HG03097 (cell line): ENCODE results near the gene TUBB6.

Experiments used
- ATAC-seq: cut with Tn5 transposase; IDR thresholded peaks from one replicate; pipeline ENCODE4 v1.9.1; 2021; ENCODE audit not compliant: unreplicated experiment, low FRiP score

TUBB6 gene

GRCh38 chr18:12313530-12314245 is 5.6 kb downstream of the TUBB6 start:
- no peak for ATAC-seq

DNA sequence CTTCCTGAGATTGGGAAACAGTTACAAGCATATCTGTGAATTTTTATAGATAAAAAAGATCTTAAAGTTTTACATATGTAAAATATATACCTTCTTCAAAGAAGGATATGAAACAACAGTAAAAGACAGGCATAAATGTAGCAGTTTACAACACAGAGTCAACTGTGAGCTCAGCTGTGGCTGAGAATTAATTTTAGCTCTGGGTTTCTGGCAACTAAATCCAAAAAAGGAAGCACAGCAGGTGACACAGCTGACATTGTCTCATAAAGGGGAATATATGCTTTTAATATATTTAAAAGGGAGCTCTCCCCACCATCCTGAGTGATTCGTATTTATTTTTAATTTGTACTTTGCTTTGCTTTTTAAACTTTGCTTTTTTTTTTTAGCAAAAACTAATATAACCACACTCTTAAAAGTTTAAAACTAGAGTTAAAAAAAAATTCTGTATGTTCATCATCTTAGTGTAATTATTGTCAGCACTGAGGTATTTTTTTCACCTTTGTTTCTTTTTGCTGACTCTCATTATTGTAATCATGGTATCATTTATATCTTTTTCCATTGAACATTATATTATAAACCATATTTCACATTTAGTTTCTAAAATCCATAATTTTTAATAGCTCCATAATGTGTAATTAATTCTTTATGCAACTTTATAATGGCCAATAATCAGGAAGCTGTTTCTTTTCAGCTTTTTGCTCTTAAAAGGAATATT is 6.7 kb downstream of the TUBB6 start:
- ATAC-seq, result no peak

DNA sequence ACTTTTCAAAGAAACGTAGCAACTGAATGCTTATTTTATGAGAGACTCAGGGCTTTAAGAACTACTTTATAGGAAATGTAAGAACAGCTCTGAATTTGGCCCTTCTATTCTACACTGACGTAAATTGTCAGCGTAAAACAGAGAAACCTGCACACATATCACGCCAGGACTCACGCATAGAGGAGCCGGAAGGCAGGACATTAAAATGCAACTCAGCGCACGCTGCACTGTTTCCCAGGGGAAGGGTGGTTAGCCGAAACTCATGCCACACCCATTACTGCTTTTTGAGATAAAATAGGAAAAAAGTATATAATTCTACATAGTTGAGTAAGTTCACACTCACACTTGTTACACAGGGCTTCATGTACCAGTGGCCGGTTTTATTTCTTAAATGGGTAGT is 7.4 kb downstream of the TUBB6 start:
- ATAC-seq, result no peak

DNA sequence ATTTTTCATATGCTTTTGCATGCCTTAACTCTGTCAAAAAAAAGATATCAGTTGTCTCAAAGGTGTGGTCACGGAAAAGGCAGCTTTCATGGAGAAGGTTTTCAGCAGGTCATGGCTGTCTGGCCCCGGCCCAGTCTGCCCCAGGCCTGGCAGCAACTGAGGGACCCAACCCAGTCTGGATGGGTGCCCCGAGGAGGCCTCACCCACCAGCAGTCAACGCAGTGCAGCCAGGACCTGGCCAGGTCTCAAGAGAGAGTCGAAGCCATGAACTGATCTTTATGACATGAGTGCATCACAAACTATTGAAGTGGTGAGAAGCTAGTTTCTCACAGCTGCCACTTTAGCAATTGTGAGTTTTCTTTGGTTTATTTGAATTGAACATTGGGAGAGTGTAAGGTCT is 7.9 kb downstream of the TUBB6 start:
- ATAC-seq, result no peak

DNA sequence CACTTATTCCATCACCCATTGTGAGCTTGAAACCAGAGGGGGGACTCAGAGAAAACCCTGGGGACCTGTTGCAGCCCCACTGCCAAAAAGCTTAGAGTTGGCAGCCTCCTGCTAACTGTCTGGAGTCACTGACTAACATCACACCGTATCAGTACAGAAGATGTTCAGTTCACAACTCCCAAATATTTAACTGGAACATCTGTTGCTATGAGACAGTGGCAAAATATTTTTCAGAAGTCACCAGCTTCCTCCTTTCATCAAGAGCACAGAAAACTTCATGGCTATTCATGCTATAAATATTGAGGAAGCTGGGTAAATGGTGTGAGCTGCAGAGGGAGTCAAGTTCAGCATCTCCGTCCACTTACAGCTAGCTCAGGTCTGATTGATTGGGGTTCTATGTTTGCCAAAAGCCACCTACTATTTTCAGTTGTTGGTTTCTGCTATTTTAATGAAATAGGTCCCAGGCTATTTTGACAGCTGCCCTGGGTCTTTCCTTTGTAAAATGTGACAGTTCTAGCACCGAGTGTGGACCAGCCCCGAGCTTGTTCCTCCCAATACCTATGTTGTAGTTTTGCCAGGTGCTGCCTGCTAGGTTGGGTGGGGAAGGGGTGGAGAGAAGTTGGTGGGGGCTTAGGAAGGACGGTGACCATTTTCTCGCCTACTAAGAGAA is 9.8 kb downstream of the TUBB6 start:
- ATAC-seq, result no peak

DNA sequence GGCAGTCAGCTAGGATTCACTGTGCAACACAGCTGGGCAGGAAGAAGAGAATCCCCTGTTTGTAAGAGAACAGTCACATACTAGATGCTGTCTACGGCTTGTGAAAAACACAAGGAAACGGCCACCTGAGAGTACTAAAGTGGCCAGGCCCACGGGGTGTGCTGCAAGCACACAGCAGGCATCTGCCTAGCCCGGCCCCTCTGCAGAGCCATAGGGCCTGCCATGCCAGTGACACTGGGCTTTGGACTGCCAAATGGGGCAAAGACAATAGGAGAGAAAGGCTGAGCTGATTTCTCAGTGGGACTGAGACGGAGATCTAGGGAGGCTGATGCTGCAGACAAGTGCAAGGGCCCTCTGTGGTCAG is 10.3 kb downstream of the TUBB6 start:
- ATAC-seq, result no peak

GRCh38 chr18:12318857-12319256 is 10.8 kb downstream of the TUBB6 start:
- ATAC-seq, result no peak

DNA sequence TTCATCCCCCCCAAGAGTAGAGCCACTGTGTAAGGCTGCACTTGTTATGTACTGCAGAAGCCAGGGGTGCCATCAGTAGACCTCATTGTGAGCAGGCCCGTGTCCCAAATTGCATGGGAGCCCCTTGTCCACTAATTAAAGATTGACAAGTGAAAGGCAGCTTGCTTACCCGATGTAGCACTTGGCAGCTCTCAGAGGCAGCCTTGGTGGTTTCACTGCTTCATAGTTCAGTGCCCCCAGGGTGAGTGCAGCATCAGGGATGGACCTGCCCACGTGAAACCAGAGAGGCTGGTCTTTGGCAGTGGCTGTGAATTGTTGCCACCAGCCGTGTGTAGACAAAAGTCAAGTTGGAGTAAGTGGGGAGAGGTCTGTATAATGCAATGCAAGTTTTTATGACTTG is 13.3 kb downstream of the TUBB6 start:
- ATAC-seq, result peak; percentile 79

DNA sequence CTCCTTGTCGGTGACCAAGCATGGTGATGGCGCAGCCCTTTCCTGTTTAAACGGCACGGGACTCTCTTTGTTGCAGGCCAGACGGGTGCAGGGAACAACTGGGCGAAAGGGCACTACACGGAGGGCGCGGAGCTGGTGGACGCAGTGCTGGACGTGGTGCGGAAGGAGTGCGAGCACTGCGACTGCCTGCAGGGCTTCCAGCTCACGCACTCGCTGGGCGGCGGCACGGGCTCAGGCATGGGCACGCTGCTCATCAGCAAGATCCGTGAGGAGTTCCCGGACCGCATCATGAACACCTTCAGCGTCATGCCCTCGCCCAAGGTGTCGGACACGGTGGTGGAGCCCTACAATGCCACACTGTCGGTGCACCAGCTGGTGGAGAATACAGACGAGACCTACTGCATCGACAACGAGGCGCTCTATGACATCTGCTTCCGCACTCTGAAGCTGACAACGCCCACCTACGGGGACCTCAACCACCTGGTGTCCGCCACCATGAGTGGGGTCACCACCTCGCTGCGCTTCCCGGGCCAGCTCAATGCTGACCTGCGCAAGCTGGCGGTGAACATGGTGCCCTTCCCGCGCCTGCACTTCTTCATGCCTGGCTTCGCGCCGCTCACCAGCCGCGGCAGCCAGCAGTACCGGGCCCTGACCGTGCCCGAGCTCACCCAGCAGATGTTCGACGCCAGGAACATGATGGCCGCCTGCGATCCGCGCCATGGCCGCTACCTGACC is 17.1 kb downstream of the TUBB6 start:
- no peak for ATAC-seq

- ATAC-seq, result no peak
Observed at GRCh38 chr18:12325726-12326245, 17.7 kb downstream of the TUBB6 start.

GRCh38 chr18:12326711-12327460 is 18.8 kb downstream of the TUBB6 start:
- ATAC-seq, result no peak

GRCh38 chr18:12327510-12328178 is 19.6 kb downstream of the TUBB6 start:
- ATAC-seq, result no peak

- ATAC-seq, result no peak
Observed at GRCh38 chr18:12328179-12328823, 20.3 kb downstream of the TUBB6 start.

GRCh38 chr18:12329125-12329698 is 21.2 kb downstream of the TUBB6 start:
- no peak for ATAC-seq

- no peak for ATAC-seq
Observed at GRCh38 chr18:12330766-12331165, 22.7 kb downstream of the TUBB6 start.

GRCh38 chr18:12333506-12334290 is 25.7 kb downstream of the TUBB6 start:
- no peak for ATAC-seq

DNA sequence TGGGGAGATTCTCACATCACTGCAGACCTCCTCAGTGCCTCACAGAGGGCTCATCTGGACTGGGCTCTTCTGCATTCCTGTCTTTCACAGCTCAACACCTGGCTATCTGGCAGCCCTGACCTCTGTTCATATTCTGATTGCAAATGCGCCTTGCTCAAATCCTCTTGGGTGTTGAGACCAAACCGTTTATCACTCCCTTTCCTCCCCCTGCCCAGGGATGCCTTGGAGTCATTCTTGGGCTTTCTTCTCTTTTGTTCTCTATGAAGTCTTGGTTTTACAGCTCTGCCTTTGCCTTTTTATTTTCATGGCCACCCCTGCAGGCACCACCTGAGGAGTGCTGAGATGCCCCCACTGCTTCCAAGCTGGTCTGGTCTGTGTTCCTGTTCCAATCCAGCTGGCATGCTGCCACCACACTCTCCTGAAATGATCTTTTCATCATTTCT is 26.3 kb downstream of the TUBB6 start:
- ATAC-seq, result no peak

- ATAC-seq, result no peak
Observed at GRCh38 chr18:12334863-12335262, 26.8 kb downstream of the TUBB6 start.
